HG02642 (cell line): ENCODE measurements around the gene ATF2.
A peak's percentile ranks its signal among the peaks of the same experiment; 100 is the strongest.

Source experiments
- ATAC-seq: cut with Tn5 transposase; IDR thresholded peaks from one replicate; pipeline ENCODE4 v1.9.1; 2021; ENCODE audit warnings: mild to moderate bottlenecking; ENCODE audit not compliant: unreplicated experiment, poor library complexity

The ATF2 gene

GRCh38 chr2:175167792-175168563 lies at the start of gene ATF2:
Gene ATF2 (minus strand): TSS chr2:175168203. CDS start chr2:175136443, 31,760 bp downstream.
- peak; percentile 96 for ATAC-seq

- ATAC-seq, result no peak
Observed at GRCh38 chr2:175207741-175208438, 39.9 kb upstream of the ATF2 start.

GRCh38 chr2:175206866-175207265 lies 38.9 kb upstream of the ATF2 start:
- no peak for ATAC-seq

- no peak for ATAC-seq
Observed at GRCh38 chr2:175205523-175205922, 37.5 kb upstream of the ATF2 start.

GRCh38 chr2:175203621-175204496 lies 35.9 kb upstream of the ATF2 start:
- ATAC-seq, result peak; percentile 91

- no peak for ATAC-seq
Observed at GRCh38 chr2:175195012-175195411, 27.0 kb upstream of the ATF2 start.

GRCh38 chr2:175188761-175189160 lies 20.8 kb upstream of the ATF2 start:
- ATAC-seq, result no peak

GRCh38 chr2:175187378-175187777 lies 19.4 kb upstream of the ATF2 start:
- peak; percentile 65 for ATAC-seq

- ATAC-seq, result no peak
Observed at GRCh38 chr2:175183674-175184073, 15.7 kb upstream of the ATF2 start.

- no peak for ATAC-seq
Observed at GRCh38 chr2:175181877-175182308, 13.9 kb upstream of the ATF2 start.

GRCh38 chr2:175181104-175181876 lies 13.3 kb upstream of the ATF2 start, which contains the start of gene ATP5MC3:
Gene ATP5MC3 (minus strand): TSS chr2:175181710. CDS start chr2:175181393, 317 bp downstream.
- ATAC-seq, result peak; percentile 90

GRCh38 chr2:175180701-175181103 lies 12.7 kb upstream of the ATF2 start:
- peak; percentile 54 for ATAC-seq

GRCh38 chr2:175176624-175177023 lies 8.6 kb upstream of the ATF2 start:
- ATAC-seq, result no peak

GRCh38 chr2:175175896-175176295 lies 7.9 kb upstream of the ATF2 start:
- ATAC-seq, result no peak

GRCh38 chr2:175175320-175175719 lies 7.3 kb upstream of the ATF2 start:
- ATAC-seq, result no peak

- ATAC-seq, result no peak
Observed at GRCh38 chr2:175170659-175171304, 2.8 kb upstream of the ATF2 start.

GRCh38 chr2:175169191-175169590 lies 1.2 kb upstream of the ATF2 start:
- ATAC-seq, result no peak

- peak; percentile 29 for ATAC-seq
Observed at GRCh38 chr2:175168564-175168945, 552 bp upstream of the ATF2 start.

- peak; percentile 4 for ATAC-seq
Observed at GRCh38 chr2:175167076-175167791, 769 bp downstream of the ATF2 start.
